Type B pancreatic cell (in vitro differentiated cells): ENCODE data around the gene GFPT1. TPM values are rescaled to one million over a fixed set of nuclear protein-coding genes. Genes with fewer than 3 reads are reported as not detected.

ENCODE experiments used
- DNase-seq: peaks from one replicate; pipeline ENCODE4 v3.0.0; 2021; ENCODE audit warnings: mixed read lengths; ENCODE audit not compliant: unreplicated experiment; ENCODE audit errors: extremely low spot score
- H3K27ac Mint-ChIP-seq: 2 replicates; pipeline ENCODE4 v1.8.0; 2021; ENCODE audit warnings: mild to moderate bottlenecking, mixed read lengths
- H3K27me3 Mint-ChIP-seq: 2 replicates; pipeline ENCODE4 v1.8.0; 2021; ENCODE audit warnings: mixed read lengths
- H3K36me3 Mint-ChIP-seq: 2 replicates; pipeline ENCODE4 v1.8.0; 2021; ENCODE audit warnings: mixed read lengths
- H3K4me1 Mint-ChIP-seq: one replicate; pipeline ENCODE4 v1.8.0; 2021; ENCODE audit warnings: mixed read lengths; ENCODE audit not compliant: unreplicated experiment
- H3K4me3 Mint-ChIP-seq: 2 replicates; pipeline ENCODE4 v1.8.0; 2021; ENCODE audit warnings: mild to moderate bottlenecking, mixed read lengths
- H3K9me3 Mint-ChIP-seq: 2 replicates; pipeline ENCODE4 v1.8.0; 2021; ENCODE audit warnings: mixed read lengths
- CTCF ChIP-seq: fragments of 200-600 bp; sonication (generic); conservative IDR thresholded peaks from 2 replicates; pipeline ENCODE4 v1.5.0; 2021; ENCODE audit warnings: antibody characterized with exemption, mild to moderate bottlenecking
- total RNA-seq: library from RNA; stranded (reverse); gene quantifications from 2 replicates; pipeline ENCODE4 v1.2.1, GENCODE V29; 2021; ENCODE audit warnings: low replicate concordance

GFPT1 gene
- total RNA-seq, 1 donor from 2014 or later: 46.0 TPM

GRCh38 chr2:69309351-69310110 lies 77.5 kb downstream of the GFPT1 start:
- Mint-ChIP-seq H3K4me3 (peak overlapping the region; percentile 69), H3K27me3 (peaks cover 33% of the 10 kb centered on the region), H3K27ac (peak overlapping the region; percentile 95), H3K4me1 (peaks cover 19% of the 10 kb centered on the region), H3K9me3 (peaks cover 8% of the 10 kb centered on the region), H3K36me3 (peaks cover 8% of the 10 kb centered on the region)
- TF ChIP-seq CTCF: no peak
- no peak for DNase-seq

GRCh38 chr2:69308338-69308737 lies 78.7 kb downstream of the GFPT1 start:
- Mint-ChIP-seq H3K27me3 (peaks cover 45% of the 10 kb centered on the region), H3K9me3 (peaks cover 7% of the 10 kb centered on the region), H3K27ac (peak overlapping the region; percentile 25), H3K4me3 (peak overlapping the region; percentile 84), H3K4me1 (peaks cover 19% of the 10 kb centered on the region), H3K36me3 (peaks cover 6% of the 10 kb centered on the region)
- DNase-seq: no peak
- no peak for TF ChIP-seq CTCF

- H3K4me3 Mint-ChIP-seq: peak overlapping the region; percentile 84
- peaks cover 51% of the 10 kb centered on the region for H3K27me3 Mint-ChIP-seq
- H3K9me3 Mint-ChIP-seq: no peaks in the 10 kb centered on the region
- no peaks in the 10 kb centered on the region for H3K36me3 Mint-ChIP-seq
- TF ChIP-seq CTCF: no peak
- H3K4me1 Mint-ChIP-seq: peaks cover 19% of the 10 kb centered on the region
- peak overlapping the region; percentile 41 for H3K27ac Mint-ChIP-seq
- DNase-seq: no peak
These were observed 79.4 kb downstream of the GFPT1 start for GRCh38 chr2:69307579-69308064.

GRCh38 chr2:69306822-69307578 lies 80.0 kb downstream of the GFPT1 start:
- no peaks in the 10 kb centered on the region for H3K9me3 Mint-ChIP-seq
- H3K4me3 Mint-ChIP-seq: peak overlapping the region; percentile 84
- H3K4me1 Mint-ChIP-seq: peaks cover 19% of the 10 kb centered on the region
- DNase-seq: peak; percentile 89
- peaks cover 54% of the 10 kb centered on the region for H3K27me3 Mint-ChIP-seq
- peak; percentile 90 for TF ChIP-seq CTCF
- H3K27ac Mint-ChIP-seq: peak overlapping the region; percentile 41
- H3K36me3 Mint-ChIP-seq: no peaks in the 10 kb centered on the region

- H3K4me1 Mint-ChIP-seq: peaks cover 19% of the 10 kb centered on the region
- H3K4me3 Mint-ChIP-seq: peak overlapping the region; percentile 84
- no peaks in the 10 kb centered on the region for H3K9me3 Mint-ChIP-seq
- peaks cover 55% of the 10 kb centered on the region for H3K27me3 Mint-ChIP-seq
- no peaks in the 10 kb centered on the region for H3K36me3 Mint-ChIP-seq
- H3K27ac Mint-ChIP-seq: no peak overlapping the region
- no peak for DNase-seq
- TF ChIP-seq CTCF: no peak
These were observed 80.6 kb downstream of the GFPT1 start for GRCh38 chr2:69306393-69306821.
